HEK293T (cell line): ENCODE measurements around the gene CAVIN1.
"Not testable (repeated sequence)": the region's sequence is repeated elsewhere in the genome, so short reads cannot be mapped to it uniquely, and the experiment has no call there.

Experiments used
- CTCF ChIA-PET: fragments of 350-600 bp; formaldehyde crosslinking; extraction: SDS; loops from one replicate; lab custom pipeline; 2021; ENCODE audit warnings: antibody characterized with exemption, inconsistent platforms; lab: Yijun Ruan, JAX
- POLR2A ChIA-PET: fragments of 350-600 bp; formaldehyde crosslinking; extraction: SDS; loops from one replicate; lab custom pipeline; 2020; ENCODE audit warnings: antibody characterized with exemption, inconsistent platforms; lab: Yijun Ruan, JAX
- DNase-seq: peaks from one replicate; pipeline ENCODE4 v3.0.0; 2012; ENCODE audit warnings: mixed read lengths; ENCODE audit errors: extremely low spot score
- ARNT ChIP-seq: fragments of 450-650 bp; IDR thresholded peaks from 2 replicates; pipeline ENCODE4 v1.6.1; 2017; ENCODE audit warnings: mild to moderate bottlenecking
- BHLHE40 ChIP-seq: fragments of 450-650 bp; IDR thresholded peaks from 2 replicates; pipeline ENCODE4 v1.6.1; 2016; ENCODE audit warnings: mild to moderate bottlenecking, moderate library complexity, borderline replicate concordance
- CTBP1 ChIP-seq: fragments of 450-650 bp; IDR thresholded peaks from 2 replicates; pipeline ENCODE4 v1.6.1; 2016; ENCODE audit warnings: borderline replicate concordance
- ELF4 ChIP-seq: fragments of 450-650 bp; IDR thresholded peaks from 2 replicates; pipeline ENCODE4 v1.6.1; 2017; ENCODE audit warnings: antibody characterized with exemption
- FOXA1 ChIP-seq: fragments of 450-650 bp; IDR thresholded peaks from 2 replicates; pipeline ENCODE4 v1.6.1; 2016; ENCODE audit warnings: mild to moderate bottlenecking
- FOXK2 ChIP-seq: fragments of 450-650 bp; IDR thresholded peaks from 2 replicates; pipeline ENCODE4 v1.6.1; 2016; ENCODE audit warnings: mild to moderate bottlenecking
- FOXM1 ChIP-seq: fragments of 450-650 bp; IDR thresholded peaks from 2 replicates; pipeline ENCODE4 v1.6.1; 2017; ENCODE audit warnings: mild to moderate bottlenecking, borderline replicate concordance
- HDGF ChIP-seq: fragments of 450-650 bp; IDR thresholded peaks from 2 replicates; pipeline ENCODE4 v1.6.1; 2017; ENCODE audit warnings: antibody characterized with exemption, borderline replicate concordance
- L3MBTL2 ChIP-seq: fragments of 450-650 bp; conservative IDR thresholded peaks from 2 replicates; pipeline ENCODE4 v1.6.1; 2016; ENCODE audit warnings: mild to moderate bottlenecking
- LEF1 ChIP-seq: fragments of 450-650 bp; IDR thresholded peaks from 2 replicates; pipeline ENCODE4 v1.6.1; 2017; ENCODE audit warnings: mild to moderate bottlenecking, borderline replicate concordance
- NFRKB ChIP-seq: fragments of 450-650 bp; IDR thresholded peaks from 2 replicates; pipeline ENCODE4 v1.6.1; 2016; ENCODE audit warnings: mild to moderate bottlenecking, moderate library complexity
- PKNOX1 ChIP-seq: fragments of 450-650 bp; IDR thresholded peaks from 2 replicates; pipeline ENCODE4 v1.6.1; 2016
- SP1 ChIP-seq: fragments of 450-650 bp; IDR thresholded peaks from 2 replicates; pipeline ENCODE4 v1.6.1; 2017
- SUZ12 ChIP-seq: fragments of 450-650 bp; IDR thresholded peaks from 2 replicates; pipeline ENCODE4 v1.6.1; 2016; ENCODE audit warnings: mild to moderate bottlenecking
- TARDBP ChIP-seq: fragments of 450-650 bp; IDR thresholded peaks from 2 replicates; pipeline ENCODE4 v1.6.1; 2016
- ZNF384 ChIP-seq: fragments of 450-650 bp; IDR thresholded peaks from 2 replicates; pipeline ENCODE4 v1.6.1; 2016

CAVIN1 gene

GRCh38 chr17:42459256-42459800, 36.3 kb upstream of the CAVIN1 start:
- CTCF ChIA-PET: interaction anchor here (0.6 to 1.3 kb wide), 2 partner anchors 10 to 17 kb away, joined by 4 to 6 read pairs; no protein-coding TSS in a partner anchor
- DNase-seq: peak; percentile 52
- no peak for TF ChIP-seq TARDBP
- no peak for TF ChIP-seq BHLHE40
- no peak for TF ChIP-seq PKNOX1
- no peak for TF ChIP-seq FOXM1
- TF ChIP-seq LEF1: no peak
- no peak for TF ChIP-seq L3MBTL2
- TF ChIP-seq ELF4: no peak
- TF ChIP-seq ARNT: no peak
- TF ChIP-seq FOXK2: no peak
- TF ChIP-seq FOXA1: no peak
- no peak for TF ChIP-seq ZNF384
- TF ChIP-seq SUZ12: no peak
- TF ChIP-seq CTBP1: no peak
- no peak for TF ChIP-seq HDGF
- POLR2A ChIA-PET: interaction anchor here (0.9 kb wide), 1 partner anchor 10 kb away, joined by 3 read pairs; no protein-coding TSS in a partner anchor

- TF ChIP-seq ZNF384 (peak; percentile 55), HDGF (no peak), L3MBTL2 (peak; percentile 85)
- POLR2A ChIA-PET: no interaction called here
- peak; percentile 96 for DNase-seq
- CTCF ChIA-PET: no interaction called here
Observed at GRCh38 chr17:42458497-42459255, 35.6 kb upstream of the CAVIN1 start, which contains the start of gene ATP6V0A1. ATP6V0A1 (plus strand) TSS chr17:42458878; CDS start chr17:42460895, 2,017 bp downstream.

- no peak for DNase-seq
- ChIA-PET CTCF (interaction anchor here (0.6 to 0.7 kb wide), 2 partner anchors 57 to 139 kb away, joined by 3 read pairs; no protein-coding TSS in a partner anchor), POLR2A (interaction anchor here (0.6 to 1.3 kb wide), 4 partner anchors 27 to 73 kb away, joined by 3 to 4 read pairs (median 4); partner anchors contain the start of gene CAVIN1)
- TF ChIP-seq SP1: no peak
- no peak for TF ChIP-seq ARNT
- no peak for TF ChIP-seq HDGF
- no peak for TF ChIP-seq FOXK2
- TF ChIP-seq FOXA1: no peak
- no peak for TF ChIP-seq SUZ12
- TF ChIP-seq ZNF384: no peak
- no peak for TF ChIP-seq ELF4
- no peak for TF ChIP-seq LEF1
- TF ChIP-seq BHLHE40: no peak
- TF ChIP-seq TARDBP: no peak
- no peak for TF ChIP-seq L3MBTL2
Observed at GRCh38 chr17:42457107-42457792, 34.2 kb upstream of the CAVIN1 start.

GRCh38 chr17:42456223-42457106, 33.4 kb upstream of the CAVIN1 start:
- POLR2A ChIA-PET: interaction anchor here (0.7 to 1.3 kb wide), 3 partner anchors 26 to 33 kb away, joined by 3 to 4 read pairs (median 4); partner anchors contain the start of gene CAVIN1
- no peak for TF ChIP-seq FOXK2
- TF ChIP-seq LEF1: no peak
- no peak for TF ChIP-seq TARDBP
- no peak for TF ChIP-seq HDGF
- TF ChIP-seq FOXM1: no peak
- no peak for TF ChIP-seq PKNOX1
- TF ChIP-seq CTBP1: no peak
- no peak for TF ChIP-seq ARNT
- no peak for TF ChIP-seq BHLHE40
- TF ChIP-seq SUZ12: no peak
- no peak for TF ChIP-seq SP1
- TF ChIP-seq ELF4: no peak
- no peak for TF ChIP-seq ZNF384
- TF ChIP-seq L3MBTL2: no peak
- TF ChIP-seq FOXA1: no peak
- no peak for DNase-seq
- CTCF ChIA-PET: interaction anchor here (0.7 kb wide), 1 partner anchor 58 kb away, joined by 3 read pairs; no protein-coding TSS in a partner anchor

- POLR2A ChIA-PET, CTCF ChIA-PET, DNase-seq: not testable (repeated sequence)
Observed at GRCh38 chr17:42454987-42455386, 31.9 kb upstream of the CAVIN1 start.

GRCh38 chr17:42453439-42453838, 30.4 kb upstream of the CAVIN1 start:
- DNase-seq: no peak
- TF ChIP-seq ZNF384 (no peak), PKNOX1 (no peak), HDGF (no peak), SUZ12 (no peak), BHLHE40 (no peak), FOXM1 (no peak), SP1 (no peak), TARDBP (no peak), ELF4 (no peak), FOXA1 (no peak), LEF1 (no peak), FOXK2 (no peak), CTBP1 (no peak), L3MBTL2 (no peak), NFRKB (no peak), ARNT (no peak)
- ChIA-PET CTCF (no interaction called here), POLR2A (no interaction called here)

- CTCF ChIA-PET, DNase-seq, POLR2A ChIA-PET: not testable (repeated sequence)
Observed at GRCh38 chr17:42451270-42451669, 28.2 kb upstream of the CAVIN1 start.

- CTCF ChIA-PET, POLR2A ChIA-PET, DNase-seq: not testable (repeated sequence)
Observed at GRCh38 chr17:42449838-42450237, 26.8 kb upstream of the CAVIN1 start.
